PC-3 (cell line): ENCODE results near the gene VWDE.

Experiments used
- CTCF ChIP-seq: fragments of 300-600 bp; sonication (generic); conservative IDR thresholded peaks from 2 replicates; pipeline ENCODE4 v1.5.1; 2017; ENCODE audit warnings: antibody characterized with exemption, low read depth, mild to moderate bottlenecking, low read length
- EZH2 ChIP-seq: fragments of 300-600 bp; sonication (generic); IDR thresholded peaks from one replicate; pipeline ENCODE4 v1.6.1; 2017; ENCODE audit warnings: antibody characterized with exemption, mild to moderate bottlenecking, low read length; ENCODE audit not compliant: unreplicated experiment
- EZH2phosphoT487 ChIP-seq: fragments of 300-600 bp; sonication (generic); IDR thresholded peaks from 2 replicates; pipeline ENCODE4 v1.6.1; 2018; ENCODE audit warnings: mild to moderate bottlenecking, antibody characterized with exemption, low read length, borderline replicate concordance

- TF ChIP-seq CTCF (no peak), EZH2 (no peak), EZH2phosphoT487 (no peak)
These were observed 104.3 kb downstream of the VWDE start for GRCh38 chr7:12299367-12299766.
